Hematopoietic multipotent progenitor cell treated with erythropoietin and hydrocortisone succinate and interleukin-3 and kit ligand, for 4 days (in vitro differentiated cells): ENCODE data around the gene PANK4.
"Not testable (repeated sequence)": the region's sequence is repeated elsewhere in the genome, so short reads cannot be mapped to it uniquely, and the experiment has no call there.

Experiments used
- DNase-seq: peaks from one replicate; pipeline ENCODE4 v3.0.0-alpha.2; 2015

The PANK4 gene

DNA sequence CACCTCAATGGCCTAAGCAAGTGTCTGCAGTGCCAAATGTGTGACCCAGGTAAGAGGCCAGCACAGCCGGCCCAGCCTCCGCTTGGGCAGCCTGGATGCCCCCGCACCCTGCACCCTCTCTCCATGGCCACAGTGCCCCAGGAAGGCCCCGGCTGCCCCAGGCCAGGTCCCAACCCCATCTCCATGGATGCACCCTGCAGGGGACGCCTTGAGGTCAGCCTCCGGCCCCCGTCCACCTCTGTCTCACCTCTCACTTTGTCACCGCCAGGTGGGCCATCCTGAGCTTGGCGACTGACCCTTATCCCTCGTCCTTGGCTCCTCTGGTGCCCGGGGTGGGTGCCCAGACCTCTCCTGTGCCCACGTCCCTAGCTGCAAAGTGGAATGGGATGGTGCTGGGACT lies 32.0 kb upstream of the PANK4 start:
- DNase-seq = no peak

- no peak for DNase-seq
Observed at GRCh38 chr1:2557482-2558400, 31.3 kb upstream of the PANK4 start.

DNA sequence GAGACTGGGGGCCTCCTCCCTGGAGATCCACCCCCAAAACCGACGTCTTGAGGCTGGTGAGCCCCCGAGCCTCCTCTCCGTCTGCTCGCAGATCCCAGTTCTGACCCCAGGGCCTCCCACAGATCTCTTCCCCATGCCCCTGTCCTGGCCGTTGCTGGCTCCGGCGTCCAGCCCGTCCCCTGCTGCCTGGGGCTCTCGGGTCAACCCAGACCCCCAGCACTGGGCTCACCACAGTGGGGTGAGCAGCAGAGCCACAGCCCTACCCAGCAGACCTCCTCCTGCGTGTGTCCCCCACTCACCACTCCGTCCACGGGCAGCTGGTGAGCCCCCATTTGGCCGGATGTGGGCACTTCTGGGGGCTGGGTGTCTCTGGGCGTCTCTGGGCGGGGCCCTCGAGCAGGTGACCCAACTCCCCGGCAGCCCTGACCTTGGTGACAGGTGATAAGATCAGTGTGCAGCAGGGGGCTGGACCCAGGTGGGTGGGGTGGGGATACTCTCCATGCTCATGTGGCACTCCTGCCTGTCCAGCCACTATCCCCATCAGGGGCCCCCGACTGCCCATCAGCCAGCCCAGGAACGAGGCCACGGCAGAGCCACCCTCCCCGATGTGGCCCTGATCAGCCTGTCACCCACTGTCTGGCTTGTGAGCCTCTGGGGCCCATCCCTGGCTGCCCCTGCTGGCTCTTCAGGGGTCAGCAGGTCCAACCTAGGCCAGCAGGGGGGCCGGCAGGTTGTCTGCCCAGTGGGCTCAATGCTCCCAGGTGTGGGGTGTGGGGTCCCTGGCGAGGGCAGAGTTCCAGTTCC lies 30.5 kb upstream of the PANK4 start:
- peak; percentile 72 for DNase-seq

DNA sequence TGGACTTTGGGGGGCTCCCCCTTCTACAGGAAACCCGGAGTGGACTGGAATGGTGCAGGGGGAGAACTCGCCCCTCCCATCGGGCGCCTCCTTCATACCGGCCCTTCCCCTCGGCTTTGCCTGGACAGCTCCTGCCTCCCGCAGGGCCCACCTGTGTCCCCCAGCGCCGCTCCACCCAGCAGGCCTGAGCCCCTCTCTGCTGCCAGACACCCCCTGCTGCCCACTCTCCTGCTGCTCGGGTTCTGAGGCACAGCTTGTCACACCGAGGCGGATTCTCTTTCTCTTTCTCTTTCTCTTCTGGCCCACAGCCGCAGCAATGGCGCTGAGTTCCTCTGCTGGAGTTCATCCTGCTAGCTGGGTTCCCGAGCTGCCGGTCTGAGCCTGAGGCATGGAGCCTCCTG lies 29.9 kb upstream of the PANK4 start, which contains the start of gene TNFRSF14:
Gene TNFRSF14 (plus strand): TSS at position 95 of the 401 bp plus-strand sequence. CDS start 294 bp downstream, at position 389.
- peak; percentile 79 for DNase-seq

DNA sequence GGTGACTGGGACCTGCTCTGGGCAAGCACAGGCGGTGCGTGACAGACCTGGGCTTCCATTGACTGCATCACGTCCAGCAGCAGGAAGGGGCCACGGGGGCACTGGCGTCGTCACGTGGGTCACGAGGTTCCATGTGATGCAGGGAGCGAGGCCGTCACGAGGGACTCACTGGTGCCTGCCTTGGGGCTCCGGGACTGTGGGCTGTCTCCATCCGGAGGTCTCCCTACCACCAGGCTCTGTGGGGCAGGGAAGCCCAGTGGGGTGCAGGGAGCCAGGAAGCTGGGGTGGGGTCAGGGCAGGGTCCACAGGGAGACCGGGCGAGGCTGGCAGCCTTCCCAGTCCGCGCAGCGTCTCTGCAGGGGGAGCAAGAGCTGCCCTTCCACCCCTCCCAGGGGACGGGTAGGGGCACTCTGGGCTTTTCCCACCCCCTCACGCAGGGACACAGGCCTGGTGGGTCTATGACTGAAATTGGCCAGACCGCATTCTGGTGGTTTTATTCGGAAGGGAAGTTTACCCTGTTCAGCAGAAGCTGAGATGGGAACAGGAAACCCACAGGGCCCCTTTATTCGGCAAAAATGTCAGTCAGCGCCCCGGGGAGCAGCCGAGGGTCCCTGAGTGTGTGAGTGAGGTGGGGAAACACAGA lies 29.4 kb upstream of the PANK4 start:
- peak; percentile 91 for DNase-seq

DNA sequence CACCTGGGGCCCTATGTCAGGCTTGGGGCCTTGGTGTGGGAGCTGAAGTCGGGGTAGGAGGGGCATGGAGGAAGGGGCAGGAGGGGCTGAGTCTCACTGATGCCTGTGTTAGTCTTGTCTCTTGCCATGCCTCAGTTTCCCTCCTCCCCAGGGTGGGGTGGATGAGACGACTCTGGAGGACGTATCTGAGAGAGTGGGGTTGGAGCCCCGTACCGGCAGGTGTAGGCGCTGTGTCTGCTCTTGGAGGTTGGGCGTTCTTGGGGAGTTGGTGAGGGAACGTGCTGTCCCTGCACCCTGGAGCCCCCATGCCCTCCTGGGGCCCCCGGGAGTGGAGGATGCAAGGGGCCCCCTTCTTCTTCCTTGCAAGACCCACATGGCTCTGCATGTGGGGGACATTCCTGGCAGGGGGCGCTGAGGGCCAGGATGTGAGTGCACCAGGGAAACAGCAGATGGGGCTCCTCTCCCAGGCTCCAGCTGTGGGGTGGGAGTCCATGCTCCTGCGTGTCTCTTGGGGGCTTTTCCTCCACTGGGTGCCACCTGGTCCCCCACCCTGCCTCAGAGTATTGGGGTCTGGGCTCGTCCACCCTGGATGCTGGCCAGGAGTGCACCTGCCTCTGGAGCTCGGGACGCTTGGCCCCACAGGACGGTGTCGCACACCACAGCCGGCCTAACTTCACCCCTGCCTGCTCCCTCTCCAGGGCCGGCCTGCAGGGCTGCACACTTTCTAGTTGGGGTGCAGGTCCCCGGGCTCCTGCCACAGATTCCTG lies 28.4 kb upstream of the PANK4 start:
- DNase-seq = peak; percentile 82

- DNase-seq = no peak
Observed at GRCh38 chr1:2553871-2554620, 27.6 kb upstream of the PANK4 start.

DNA sequence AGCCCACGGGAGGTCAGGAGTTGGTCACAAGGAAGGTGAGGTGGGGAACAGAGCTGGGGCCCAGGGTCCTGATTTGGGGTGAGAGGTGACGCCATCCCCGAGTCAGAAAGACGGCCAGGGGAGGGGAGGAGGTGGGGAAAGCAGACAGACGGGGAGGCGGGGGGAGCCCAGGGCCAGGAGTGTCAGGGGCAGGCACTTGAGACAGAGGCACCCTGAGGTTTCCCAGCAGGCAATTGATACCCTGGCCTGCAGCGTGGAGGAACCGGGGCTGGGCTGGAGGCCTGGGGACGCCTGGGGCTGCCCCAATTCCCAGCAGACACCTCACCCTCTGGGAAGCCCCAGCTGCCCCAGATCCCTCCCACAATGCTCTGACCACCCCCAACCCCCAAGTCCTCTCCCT lies 26.7 kb upstream of the PANK4 start:
- not testable (repeated sequence) for DNase-seq

GRCh38 chr1:2552189-2552588 lies 25.8 kb upstream of the PANK4 start:
- no peak for DNase-seq

GRCh38 chr1:2551544-2551943 lies 25.1 kb upstream of the PANK4 start:
- not testable (repeated sequence) for DNase-seq

GRCh38 chr1:2550309-2550861 lies 24.0 kb upstream of the PANK4 start:
- not testable (repeated sequence) for DNase-seq

DNA sequence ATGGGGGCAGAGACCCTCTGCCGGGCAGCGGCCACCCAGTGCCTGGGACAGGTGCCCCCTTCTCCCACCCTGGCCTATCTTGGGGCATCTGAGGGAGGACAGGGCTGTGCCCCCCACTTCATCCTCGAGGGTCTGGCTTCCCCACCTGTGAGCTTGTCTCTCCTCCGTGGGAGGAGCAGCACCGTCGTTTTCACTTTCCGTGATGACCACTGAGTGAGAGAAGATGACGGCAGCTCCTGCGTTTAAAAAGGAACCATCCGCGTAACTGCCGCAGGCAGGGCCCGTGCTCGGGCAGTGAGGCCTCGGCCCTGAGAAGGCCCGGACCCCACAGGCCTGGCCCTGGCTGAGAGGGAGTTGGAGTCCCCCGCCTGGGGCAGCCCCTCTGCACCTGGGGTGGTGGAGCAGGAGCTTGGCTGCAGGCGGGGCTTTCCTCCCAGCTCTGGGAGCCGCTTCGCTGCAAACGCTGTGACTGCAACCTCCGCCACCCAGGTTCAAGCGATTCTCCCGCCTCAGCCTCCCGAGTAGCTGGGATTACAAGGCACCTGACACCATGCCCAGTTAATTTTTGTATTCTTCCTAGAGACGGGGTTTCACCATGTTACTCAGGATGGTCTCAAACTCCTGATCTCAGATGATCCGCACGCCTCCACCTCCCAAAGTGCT lies 23.1 kb upstream of the PANK4 start:
- not testable (repeated sequence) for DNase-seq

GRCh38 chr1:2548068-2548589 lies 21.7 kb upstream of the PANK4 start:
- peak; percentile 91 for DNase-seq

- DNase-seq = peak; percentile 33
Observed at GRCh38 chr1:2547210-2548067, 21.0 kb upstream of the PANK4 start.

DNA sequence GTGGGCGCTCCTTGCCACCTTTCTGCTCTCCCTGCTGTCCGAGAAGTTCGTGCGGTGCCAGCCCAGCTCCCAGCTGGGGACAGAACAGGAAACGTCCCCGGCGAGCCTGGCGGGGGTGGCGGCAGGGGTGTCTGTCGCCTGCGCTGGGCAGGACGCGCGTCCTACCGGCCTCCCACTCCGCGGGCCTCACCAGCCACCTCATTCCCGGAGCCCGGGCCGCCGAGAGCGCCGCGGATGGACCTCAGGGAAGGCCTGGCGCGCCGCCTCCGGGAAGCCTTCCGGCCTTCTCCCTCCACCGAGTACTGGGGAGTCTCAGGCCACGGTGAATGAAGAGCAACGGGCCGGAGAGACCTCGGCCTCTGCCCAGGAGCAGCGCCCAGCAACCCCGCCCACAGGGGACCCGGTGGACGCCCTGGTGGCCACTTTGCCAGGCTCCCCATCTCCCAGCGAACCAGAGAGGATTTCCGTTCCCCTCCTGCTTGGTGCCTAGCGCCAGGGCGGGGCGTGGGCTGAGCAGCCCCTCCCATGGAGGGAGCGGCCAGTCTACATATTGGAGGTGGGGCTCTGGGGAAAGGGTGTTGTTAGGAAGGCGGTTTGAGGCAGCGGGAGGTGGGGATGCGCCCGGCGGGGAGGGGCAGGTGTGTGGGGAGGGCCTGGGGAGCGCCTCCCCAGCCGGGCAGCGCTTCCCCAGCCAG lies 20.3 kb upstream of the PANK4 start:
- peak; percentile 97 for DNase-seq

DNA sequence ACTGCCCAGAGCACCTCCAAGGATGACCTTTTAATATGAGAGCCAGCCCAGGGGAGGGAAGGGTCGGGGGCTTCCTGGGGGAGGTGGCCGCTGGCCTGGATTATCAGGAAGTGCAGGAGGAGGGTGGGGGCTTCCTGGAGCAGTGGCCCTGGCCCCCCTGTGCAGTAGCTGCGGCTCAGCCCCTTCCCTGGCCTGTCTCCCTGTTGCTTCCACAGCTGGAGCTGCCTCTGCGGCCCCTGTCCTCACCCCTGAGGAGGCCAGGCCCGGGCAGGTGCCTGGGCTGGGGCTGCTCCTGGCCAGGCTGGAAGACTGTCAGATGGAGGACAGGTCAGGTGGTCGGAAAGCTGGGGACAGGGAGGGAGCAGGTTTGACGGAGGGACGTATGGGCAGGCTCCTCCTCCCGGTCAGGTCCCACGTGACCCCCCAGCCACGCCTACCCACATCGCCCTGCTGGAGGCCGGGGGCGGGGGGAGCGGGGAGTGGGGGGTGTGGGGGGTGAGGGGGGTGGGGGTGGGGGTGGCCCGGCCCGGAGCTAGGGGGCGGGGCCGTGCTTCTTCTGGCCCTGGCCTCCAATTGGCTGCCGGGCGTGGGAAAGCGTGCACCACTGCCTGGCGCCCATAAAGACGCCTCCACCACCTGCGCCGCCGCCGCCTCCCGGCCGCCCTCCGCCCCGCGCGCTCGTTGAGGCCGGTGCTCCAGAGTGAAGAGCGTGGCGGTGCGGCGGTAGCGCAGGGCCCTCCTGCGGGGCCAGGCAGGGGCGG lies 19.5 kb upstream of the PANK4 start:
- peak; percentile 96 for DNase-seq

GRCh38 chr1:2544875-2545640 lies 18.7 kb upstream of the PANK4 start:
- peak; percentile 58 for DNase-seq
